Activated CD8-positive, alpha-beta T cell treated with anti-CD3 and anti-CD28 coated beads for 36 hours (primary cell): Measurements from ENCODE around the gene XPA. TPM values are rescaled to one million over a fixed set of nuclear protein-coding genes. Genes with fewer than 3 reads are reported as not detected.

Experiments
- ATAC-seq: fragments of 200-7000 bp; cut with Tn5 transposase; one replicate; pipeline ENCODE4 v1.10.0; 2021; ENCODE audit warnings: mild to moderate bottlenecking, moderate library complexity
- CTCF ChIA-PET: fragments of 350-600 bp; sonication (Branson Sonifier 250); formaldehyde crosslinking; loops from one replicate; lab custom pipeline; 2021; ENCODE audit warnings: antibody characterized with exemption; lab: Charles Lee
- POLR2A ChIA-PET: fragments of 350-600 bp; sonication (Branson Sonifier 250); formaldehyde crosslinking; loops from one replicate; lab custom pipeline; 2021; ENCODE audit warnings: antibody characterized with exemption; lab: Charles Lee
- DNase-seq: peaks from one replicate; pipeline ENCODE4 v3.0.0-alpha.2; 2020
- H3K27ac Mint-ChIP-seq: one replicate; pipeline ENCODE4 v1.8.0; 2021; ENCODE audit warnings: mild to moderate bottlenecking, mixed read lengths
- H3K27me3 Mint-ChIP-seq: one replicate; pipeline ENCODE4 v1.8.0; 2021; ENCODE audit warnings: mixed read lengths
- H3K36me3 Mint-ChIP-seq: one replicate; pipeline ENCODE4 v1.8.0; 2021; ENCODE audit warnings: low read depth, mixed read lengths
- H3K4me1 Mint-ChIP-seq: one replicate; pipeline ENCODE4 v1.8.0; 2021; ENCODE audit warnings: low read depth, mixed read lengths
- H3K4me3 Mint-ChIP-seq: one replicate; pipeline ENCODE4 v1.8.0; 2021; ENCODE audit warnings: mild to moderate bottlenecking, moderate library complexity, mixed read lengths
- H3K9me3 Mint-ChIP-seq: one replicate; pipeline ENCODE4 v1.8.0; 2021; ENCODE audit warnings: mixed read lengths
- intact Hi-C: fragments of 100-400 bp; cut with micrococcal nuclease; formaldehyde crosslinking; loops from one replicate; pipeline ENCODE4 v1.10.0; 2022
- total RNA-seq, 2 experiments: library from RNA; stranded (reverse); gene quantifications; one replicate each; pipeline ENCODE4 v1.2.3, GENCODE V29; 2021
- TF ChIP-seq, protein P1 (sequence below): fragments of 200-600 bp; IDR thresholded peaks from one replicate; pipeline ENCODE4 v1.8.0; 2022; ENCODE audit warnings: antibody characterized with exemption, mild to moderate bottlenecking

XPA gene
- total RNA-seq, 2 experiments from 2014 or later, result 9.8 to 10.9 TPM

DNA sequence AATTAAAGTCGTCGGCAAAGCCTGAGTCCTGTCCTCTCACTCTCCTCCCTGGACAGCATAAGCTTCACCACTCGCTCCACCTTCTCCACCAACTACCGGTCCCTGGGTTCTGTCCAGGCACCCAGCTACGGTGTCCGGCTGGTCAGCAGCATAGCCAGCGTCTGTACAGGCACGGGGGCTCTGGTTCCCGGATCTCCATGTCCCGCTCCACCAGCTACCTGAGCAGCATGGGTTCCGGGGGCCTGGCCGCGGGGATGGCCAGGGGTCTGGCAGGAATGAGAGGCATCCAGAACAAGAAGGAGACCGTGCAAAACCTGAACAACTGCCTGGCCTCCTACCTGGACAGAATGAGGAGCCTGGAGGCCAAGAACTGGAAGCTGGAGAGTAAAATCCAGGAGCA is 1.7 kb upstream of the XPA start:
- peaks cover 43% of the 10 kb centered on the region for H3K4me1 Mint-ChIP-seq
- H3K9me3 Mint-ChIP-seq, result no peaks in the 10 kb centered on the region
- peaks cover 10% of the 10 kb centered on the region for H3K36me3 Mint-ChIP-seq
- ChIA-PET CTCF (interaction anchor here (4.2 kb wide), 1 partner anchor 203 kb away, joined by 22 read pairs; no protein-coding TSS in a partner anchor), POLR2A (interaction anchor here (0.9 to 1.2 kb wide), 2 partner anchors 18 to 155 kb away, joined by 3 read pairs; no protein-coding TSS in a partner anchor)
- no peak for DNase-seq
- H3K27ac Mint-ChIP-seq, result no peak overlapping the region
- TF ChIP-seq, protein P1, sequence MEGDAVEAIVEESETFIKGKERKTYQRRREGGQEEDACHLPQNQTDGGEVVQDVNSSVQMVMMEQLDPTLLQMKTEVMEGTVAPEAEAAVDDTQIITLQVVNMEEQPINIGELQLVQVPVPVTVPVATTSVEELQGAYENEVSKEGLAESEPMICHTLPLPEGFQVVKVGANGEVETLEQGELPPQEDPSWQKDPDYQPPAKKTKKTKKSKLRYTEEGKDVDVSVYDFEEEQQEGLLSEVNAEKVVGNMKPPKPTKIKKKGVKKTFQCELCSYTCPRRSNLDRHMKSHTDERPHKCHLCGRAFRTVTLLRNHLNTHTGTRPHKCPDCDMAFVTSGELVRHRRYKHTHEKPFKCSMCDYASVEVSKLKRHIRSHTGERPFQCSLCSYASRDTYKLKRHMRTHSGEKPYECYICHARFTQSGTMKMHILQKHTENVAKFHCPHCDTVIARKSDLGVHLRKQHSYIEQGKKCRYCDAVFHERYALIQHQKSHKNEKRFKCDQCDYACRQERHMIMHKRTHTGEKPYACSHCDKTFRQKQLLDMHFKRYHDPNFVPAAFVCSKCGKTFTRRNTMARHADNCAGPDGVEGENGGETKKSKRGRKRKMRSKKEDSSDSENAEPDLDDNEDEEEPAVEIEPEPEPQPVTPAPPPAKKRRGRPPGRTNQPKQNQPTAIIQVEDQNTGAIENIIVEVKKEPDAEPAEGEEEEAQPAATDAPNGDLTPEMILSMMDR, result no peak
- intact Hi-C loops, result no loop called here
- no peak overlapping the region for H3K4me3 Mint-ChIP-seq
- H3K27me3 Mint-ChIP-seq, result peaks cover 4% of the 10 kb centered on the region
- no peak for ATAC-seq

DNA sequence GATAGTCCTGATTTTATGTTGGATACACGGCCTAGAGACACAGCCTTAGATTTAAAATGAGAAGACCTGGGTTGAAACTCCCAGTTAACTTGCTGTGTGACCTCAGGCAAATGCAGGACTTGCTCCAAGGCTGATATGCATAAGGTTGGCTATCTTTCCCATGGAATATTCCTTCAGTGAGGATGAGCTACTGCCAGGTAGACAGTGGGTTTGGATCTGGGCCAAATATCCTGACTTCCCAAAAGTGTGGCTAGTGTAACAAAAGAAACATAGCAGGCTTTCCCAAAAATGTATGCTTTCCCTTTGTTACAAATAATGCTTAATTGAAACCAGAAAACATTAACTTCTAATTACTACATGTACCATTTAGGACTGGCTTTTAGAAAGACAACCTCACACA is 697 bp upstream of the XPA start:
- ATAC-seq, result peak; percentile 1
- Mint-ChIP-seq H3K36me3 (peaks cover 15% of the 10 kb centered on the region), H3K9me3 (no peaks in the 10 kb centered on the region), H3K4me1 (peaks cover 44% of the 10 kb centered on the region), H3K4me3 (peak overlapping the region; percentile 92), H3K27me3 (peaks cover 4% of the 10 kb centered on the region), H3K27ac (peak overlapping the region; percentile 94)
- intact Hi-C loops, result no loop called here
- POLR2A ChIA-PET, result interaction anchor here (0.9 to 3.1 kb wide), 5 partner anchors 8 to 156 kb away, joined by 3 to 15 read pairs (median 5); partner anchors contain the start of genes NCBP1 and TSTD2
- TF ChIP-seq, protein P1, result no peak
- DNase-seq, result no peak
- CTCF ChIA-PET, result interaction anchor here (1.3 to 4.2 kb wide), 4 partner anchors 66 to 225 kb away, joined by 3 to 22 read pairs (median 6); partner anchors contain the start of gene TRMO

DNA sequence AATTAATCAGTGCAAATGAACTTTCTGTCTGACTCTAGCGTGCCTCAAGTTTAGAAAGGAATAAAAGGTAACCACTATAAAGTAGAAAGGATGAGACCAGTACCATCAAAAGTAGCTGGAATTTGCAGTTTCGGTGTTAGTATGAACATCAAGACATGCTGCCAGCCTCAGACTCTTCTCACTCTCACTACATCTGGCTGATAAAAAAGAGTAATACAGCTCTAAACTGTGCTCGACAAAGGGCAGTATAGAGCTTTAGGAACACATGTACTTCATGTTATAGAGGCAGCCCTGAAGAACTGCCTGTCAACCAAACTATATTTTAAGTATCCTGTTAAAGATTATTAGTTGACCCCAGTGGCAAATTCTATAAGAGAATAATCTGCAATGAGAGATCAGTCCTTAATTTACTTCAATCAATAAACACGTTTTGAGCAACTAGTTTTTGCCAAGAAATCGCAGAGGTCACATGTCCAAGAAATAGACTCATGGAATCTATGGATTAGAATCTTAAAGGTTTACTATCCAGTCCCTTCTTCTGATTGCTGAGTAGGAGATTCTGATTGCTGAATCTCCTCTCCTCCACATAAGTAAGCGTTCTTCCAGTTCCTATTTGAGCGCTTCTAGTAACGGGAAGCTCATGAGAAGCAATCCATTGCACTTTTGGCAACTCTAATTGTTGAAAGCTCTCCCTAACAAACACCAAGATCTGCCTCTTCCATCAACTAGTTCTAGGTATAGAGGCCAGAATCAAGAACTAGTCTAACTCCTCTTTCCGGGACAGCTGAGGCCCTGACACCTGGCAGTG is 941 bp downstream of the XPA start:
- DNase-seq, result no peak
- Mint-ChIP-seq H3K27me3 (peaks cover 1% of the 10 kb centered on the region), H3K4me1 (peaks cover 46% of the 10 kb centered on the region), H3K36me3 (peaks cover 17% of the 10 kb centered on the region), H3K9me3 (no peaks in the 10 kb centered on the region), H3K4me3 (peak overlapping the region; percentile 92), H3K27ac (peak overlapping the region; percentile 85)
- ATAC-seq, result no peak
- TF ChIP-seq, protein P1, result no peak
- intact Hi-C loops, result no loop called here
- POLR2A ChIA-PET, result interaction anchor here (0.6 to 3.1 kb wide), 8 partner anchors 8 to 288 kb away, joined by 3 to 15 read pairs (median 4); partner anchors contain the start of genes NCBP1, TRMO and TSTD2
- CTCF ChIA-PET, result interaction anchor here (1.0 to 1.7 kb wide), 4 partner anchors 8 to 194 kb away, joined by 3 to 7 read pairs (median 3); no protein-coding TSS in a partner anchor

- peaks cover 21% of the 10 kb centered on the region for H3K36me3 Mint-ChIP-seq
- TF ChIP-seq, protein P1, result no peak
- H3K27me3 Mint-ChIP-seq, result no peaks in the 10 kb centered on the region
- H3K9me3 Mint-ChIP-seq, result no peaks in the 10 kb centered on the region
- ATAC-seq (no peak), DNase-seq (no peak)
- no peak overlapping the region for H3K27ac Mint-ChIP-seq
- intact Hi-C loops, result no loop called here
- peak overlapping the region; percentile 92 for H3K4me3 Mint-ChIP-seq
- peaks cover 46% of the 10 kb centered on the region for H3K4me1 Mint-ChIP-seq
- ChIA-PET POLR2A (interaction anchor here (1.0 to 3.1 kb wide), 4 partner anchors 8 to 288 kb away, joined by 3 to 15 read pairs (median 9); partner anchors contain the start of genes NCBP1 and TSTD2), CTCF (interaction anchor here (1.4 kb wide), 1 partner anchor 8 kb away, joined by 3 read pairs; no protein-coding TSS in a partner anchor)
These were observed 1.8 kb downstream of the XPA start for GRCh38 chr9:97695390-97695789.
